ENCODE measurements around the gene TNFSF10. TPM values are rescaled to one million over a fixed set of nuclear protein-coding genes. Genes with fewer than 3 reads are reported as not detected.

Gene TNFSF10
- polyA plus RNA-seq, 1 of the 3 experiments (the other 2 are of a cell fraction), result 0.10 TPM

DNA sequence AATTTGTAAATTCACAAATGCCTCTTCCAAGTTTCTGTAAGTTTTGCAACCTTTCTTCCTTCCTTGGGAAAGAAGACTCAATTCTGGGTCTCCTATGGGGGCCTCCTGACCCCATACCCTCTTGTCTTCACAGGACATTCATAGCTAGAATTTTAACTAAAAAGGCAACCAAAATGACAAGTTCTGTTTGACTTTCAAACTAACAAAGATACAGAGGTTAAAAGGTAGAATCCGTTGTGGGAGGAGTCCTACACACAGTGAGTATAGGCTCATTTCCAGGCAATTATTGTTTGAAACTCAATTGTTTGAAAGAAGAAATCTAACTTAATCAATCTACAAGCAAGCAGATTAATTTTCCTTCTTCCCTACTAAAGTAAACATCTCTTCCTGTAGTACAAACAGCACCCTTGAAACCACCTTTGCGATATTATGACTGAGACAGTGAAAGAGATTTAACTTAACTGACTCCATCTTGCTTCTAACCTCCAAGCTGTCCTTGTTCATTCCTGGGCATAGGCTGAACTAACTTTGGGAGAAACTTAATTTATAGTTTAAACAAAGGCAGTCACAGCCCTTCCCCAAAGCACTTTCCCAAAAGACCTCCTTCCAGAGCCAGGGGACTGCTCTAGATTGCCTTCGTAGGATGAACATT lies 14.4 kb upstream of the TNFSF10 start:
- Histone ChIP-seq H3K79me2 (ENCODE audit: insufficient read depth) (no peaks in the 10 kb centered on the region), H3K36me3 (replicated peaks in 1 of 2; ENCODE audit: control insufficient read depth in 1 of 2, insufficient read depth in 2 of 2, low read length in 1 of 2) (no peaks in the 10 kb centered on the region), H4K20me1 (ENCODE audit: insufficient read depth) (no peaks in the 10 kb centered on the region), H3K4me3 (ENCODE audit: low read depth in 2 of 2, low read length in 1 of 2) (no peak overlapping the region), H3K4me1 (ENCODE audit: control insufficient read depth in 1 of 2, insufficient read depth in 2 of 2, low read depth in 1 of 2, low read length in 1 of 2) (peaks cover 2 to 7% of the 10 kb centered on the region in 2 experiments; a peak in 3 of 4 replicates), H2AFZ (ENCODE audit: low read depth) (no peak overlapping the region), H3K9ac (no peak overlapping the region), H3K27me3 (ENCODE audit: insufficient read depth) (no peaks in the 10 kb centered on the region), H3F3A (replicated peaks; ENCODE audit: insufficient read depth) (peaks cover 16% of the 10 kb centered on the region), H3K9me3 (no peaks in the 10 kb centered on the region), H3K4me2 (no peak overlapping the region), H3K27ac (ENCODE audit: low read depth in 2 of 2, low read length in 1 of 2) (no peak overlapping the region), H3K9me2 (no peaks in the 10 kb centered on the region)
- TF ChIP-seq RXRA (IDR thresholded peaks at IDR 0.05; ENCODE audit: borderline replicate concordance, low read depth), result no peak
- TF ChIP-seq, protein P1, sequence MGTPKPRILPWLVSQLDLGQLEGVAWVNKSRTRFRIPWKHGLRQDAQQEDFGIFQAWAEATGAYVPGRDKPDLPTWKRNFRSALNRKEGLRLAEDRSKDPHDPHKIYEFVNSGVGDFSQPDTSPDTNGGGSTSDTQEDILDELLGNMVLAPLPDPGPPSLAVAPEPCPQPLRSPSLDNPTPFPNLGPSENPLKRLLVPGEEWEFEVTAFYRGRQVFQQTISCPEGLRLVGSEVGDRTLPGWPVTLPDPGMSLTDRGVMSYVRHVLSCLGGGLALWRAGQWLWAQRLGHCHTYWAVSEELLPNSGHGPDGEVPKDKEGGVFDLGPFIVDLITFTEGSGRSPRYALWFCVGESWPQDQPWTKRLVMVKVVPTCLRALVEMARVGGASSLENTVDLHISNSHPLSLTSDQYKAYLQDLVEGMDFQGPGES (IDR thresholded peaks at IDR 0.05; ENCODE audit: low read depth, low read length), result no peak
- TF ChIP-seq GATA2 (CRISPR knock-in tag; IDR thresholded peaks at IDR 0.05), result no peak
- TF ChIP-seq, protein P2, sequence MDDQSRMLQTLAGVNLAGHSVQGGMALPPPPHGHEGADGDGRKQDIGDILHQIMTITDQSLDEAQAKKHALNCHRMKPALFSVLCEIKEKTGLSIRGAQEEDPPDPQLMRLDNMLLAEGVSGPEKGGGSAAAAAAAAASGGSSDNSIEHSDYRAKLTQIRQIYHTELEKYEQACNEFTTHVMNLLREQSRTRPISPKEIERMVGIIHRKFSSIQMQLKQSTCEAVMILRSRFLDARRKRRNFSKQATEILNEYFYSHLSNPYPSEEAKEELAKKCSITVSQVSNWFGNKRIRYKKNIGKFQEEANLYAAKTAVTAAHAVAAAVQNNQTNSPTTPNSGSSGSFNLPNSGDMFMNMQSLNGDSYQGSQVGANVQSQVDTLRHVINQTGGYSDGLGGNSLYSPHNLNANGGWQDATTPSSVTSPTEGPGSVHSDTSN (IDR thresholded peaks at IDR 0.05), result no peak
- TF ChIP-seq, protein P3, sequence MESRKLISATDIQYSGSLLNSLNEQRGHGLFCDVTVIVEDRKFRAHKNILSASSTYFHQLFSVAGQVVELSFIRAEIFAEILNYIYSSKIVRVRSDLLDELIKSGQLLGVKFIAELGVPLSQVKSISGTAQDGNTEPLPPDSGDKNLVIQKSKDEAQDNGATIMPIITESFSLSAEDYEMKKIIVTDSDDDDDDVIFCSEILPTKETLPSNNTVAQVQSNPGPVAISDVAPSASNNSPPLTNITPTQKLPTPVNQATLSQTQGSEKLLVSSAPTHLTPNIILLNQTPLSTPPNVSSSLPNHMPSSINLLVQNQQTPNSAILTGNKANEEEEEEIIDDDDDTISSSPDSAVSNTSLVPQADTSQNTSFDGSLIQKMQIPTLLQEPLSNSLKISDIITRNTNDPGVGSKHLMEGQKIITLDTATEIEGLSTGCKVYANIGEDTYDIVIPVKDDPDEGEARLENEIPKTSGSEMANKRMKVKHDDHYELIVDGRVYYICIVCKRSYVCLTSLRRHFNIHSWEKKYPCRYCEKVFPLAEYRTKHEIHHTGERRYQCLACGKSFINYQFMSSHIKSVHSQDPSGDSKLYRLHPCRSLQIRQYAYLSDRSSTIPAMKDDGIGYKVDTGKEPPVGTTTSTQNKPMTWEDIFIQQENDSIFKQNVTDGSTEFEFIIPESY (IDR thresholded peaks at IDR 0.05; ENCODE audit: borderline replicate concordance, low read depth), result no peak
- TF ChIP-seq, protein P4, sequence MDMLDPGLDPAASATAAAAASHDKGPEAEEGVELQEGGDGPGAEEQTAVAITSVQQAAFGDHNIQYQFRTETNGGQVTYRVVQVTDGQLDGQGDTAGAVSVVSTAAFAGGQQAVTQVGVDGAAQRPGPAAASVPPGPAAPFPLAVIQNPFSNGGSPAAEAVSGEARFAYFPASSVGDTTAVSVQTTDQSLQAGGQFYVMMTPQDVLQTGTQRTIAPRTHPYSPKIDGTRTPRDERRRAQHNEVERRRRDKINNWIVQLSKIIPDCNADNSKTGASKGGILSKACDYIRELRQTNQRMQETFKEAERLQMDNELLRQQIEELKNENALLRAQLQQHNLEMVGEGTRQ (IDR thresholded peaks at IDR 0.05; ENCODE audit: borderline replicate concordance, low read depth, low read length), result no peak
- no peak for TF ChIP-seq EZH2phosphoT487 (IDR thresholded peaks at IDR 0.05; ENCODE audit: borderline replicate concordance, low read depth)
- TF ChIP-seq FOXM1 (IDR thresholded peaks at IDR 0.05; ENCODE audit: low read depth), result no peak
- no peak for TF ChIP-seq RFX5 (IDR thresholded peaks at IDR 0.05; ENCODE audit: low read length)
- no peak for TF ChIP-seq JUND (IDR thresholded peaks at IDR 0.05)
- TF ChIP-seq, protein P5, sequence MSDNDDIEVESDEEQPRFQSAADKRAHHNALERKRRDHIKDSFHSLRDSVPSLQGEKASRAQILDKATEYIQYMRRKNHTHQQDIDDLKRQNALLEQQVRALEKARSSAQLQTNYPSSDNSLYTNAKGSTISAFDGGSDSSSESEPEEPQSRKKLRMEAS (IDR thresholded peaks at IDR 0.05; ENCODE audit: low read depth), result no peak
- TF ChIP-seq NRF1 (IDR thresholded peaks at IDR 0.05; ENCODE audit: low read depth, low read length), result no peak
- TF ChIP-seq EP300 (IDR thresholded peaks at IDR 0.05; ENCODE audit: borderline replicate concordance in 1 of 2, low read depth in 1 of 2, low read length in 1 of 2), result no peak
- TF ChIP-seq TEAD4 (IDR thresholded peaks at IDR 0.05; ENCODE audit: borderline replicate concordance, insufficient read depth), result no peak
- no peak for TF ChIP-seq SMC3 (IDR thresholded peaks at IDR 0.05; ENCODE audit: low read depth, low read length)
- no peak for TF ChIP-seq FOXJ3 (CRISPR knock-in tag; IDR thresholded peaks at IDR 0.05)
- TF ChIP-seq RCOR1 (IDR thresholded peaks at IDR 0.05; ENCODE audit: low read length), result no peak
- no peak for TF ChIP-seq TCF12 (IDR thresholded peaks at IDR 0.05)
- ChIA-PET CTCF (interaction anchor here (0.6 kb wide), 1 partner anchor 80 kb away, joined by 3 read pairs; no protein-coding TSS in a partner anchor), POLR2A (no interaction called here)
- WGBS (ENCODE audit: low lambda C conversion rate), result 73% methylated on average over 3 of the region's 3 CpGs
- DNase-seq, result no peak
